OCI-LY3 (cell line): ENCODE data around the gene ZNF862.

Experiments
- EZH2phosphoT487 ChIP-seq: fragments of 200-600 bp; shearing (Covaris generic); IDR thresholded peaks from 2 replicates; pipeline ENCODE4 v1.6.1; 2018; ENCODE audit warnings: antibody characterized with exemption, mixed run types, low read depth
- TF ChIP-seq, protein P1 (sequence below): fragments of 200-600, 300-600 bp; sonication (generic); IDR thresholded peaks from 2 replicates; pipeline ENCODE4 v1.5.1; 2014; ENCODE audit warnings: antibody characterized with exemption, low read length, low read depth

DNA sequence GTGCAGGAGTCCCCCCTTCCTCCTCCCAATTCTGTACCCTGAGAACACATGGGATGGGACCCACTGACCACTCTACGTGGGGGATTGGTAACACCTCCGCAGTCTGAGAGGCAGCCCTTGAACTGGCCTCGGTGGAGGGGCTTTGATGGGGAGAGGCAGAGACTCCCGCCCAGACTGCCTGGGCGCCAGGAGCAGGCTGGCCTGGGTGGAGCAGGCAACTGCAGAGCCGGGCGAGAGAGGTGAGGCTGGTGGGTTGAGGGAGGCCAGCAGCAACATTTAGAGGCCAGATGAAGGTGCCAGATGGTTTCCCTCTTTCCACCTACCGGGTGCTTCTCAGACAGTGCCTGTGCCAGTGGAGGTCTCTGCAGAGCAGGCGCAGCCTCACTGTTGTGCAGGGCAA is 34.1 kb upstream of the ZNF862 start:
- TF ChIP-seq, protein P1, sequence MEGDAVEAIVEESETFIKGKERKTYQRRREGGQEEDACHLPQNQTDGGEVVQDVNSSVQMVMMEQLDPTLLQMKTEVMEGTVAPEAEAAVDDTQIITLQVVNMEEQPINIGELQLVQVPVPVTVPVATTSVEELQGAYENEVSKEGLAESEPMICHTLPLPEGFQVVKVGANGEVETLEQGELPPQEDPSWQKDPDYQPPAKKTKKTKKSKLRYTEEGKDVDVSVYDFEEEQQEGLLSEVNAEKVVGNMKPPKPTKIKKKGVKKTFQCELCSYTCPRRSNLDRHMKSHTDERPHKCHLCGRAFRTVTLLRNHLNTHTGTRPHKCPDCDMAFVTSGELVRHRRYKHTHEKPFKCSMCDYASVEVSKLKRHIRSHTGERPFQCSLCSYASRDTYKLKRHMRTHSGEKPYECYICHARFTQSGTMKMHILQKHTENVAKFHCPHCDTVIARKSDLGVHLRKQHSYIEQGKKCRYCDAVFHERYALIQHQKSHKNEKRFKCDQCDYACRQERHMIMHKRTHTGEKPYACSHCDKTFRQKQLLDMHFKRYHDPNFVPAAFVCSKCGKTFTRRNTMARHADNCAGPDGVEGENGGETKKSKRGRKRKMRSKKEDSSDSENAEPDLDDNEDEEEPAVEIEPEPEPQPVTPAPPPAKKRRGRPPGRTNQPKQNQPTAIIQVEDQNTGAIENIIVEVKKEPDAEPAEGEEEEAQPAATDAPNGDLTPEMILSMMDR, result no peak
- no peak for TF ChIP-seq EZH2phosphoT487
